Smooth muscle cell (in vitro differentiated cells): ENCODE data around the gene RAD51B. TPM values are rescaled to one million over a fixed set of nuclear protein-coding genes. Genes with fewer than 3 reads are reported as not detected.
A peak's percentile ranks its signal among the peaks of the same experiment; 100 is the strongest.

Experiments
- DNase-seq: peaks from one replicate; lab custom pipeline; 2025; ENCODE audit not compliant: unreplicated experiment; lab: John Stamatoyannopoulos, UW
- H2AFZ ChIP-seq: fragments of 200-600 bp; sonication (generic); 2 replicates; pipeline ENCODE4 v1.6.0; 2016; ENCODE audit warnings: antibody characterized with exemption, low read depth, mild to moderate bottlenecking
- H3F3A ChIP-seq: fragments of 200-600 bp; sonication (generic); 2 replicates; pipeline ENCODE4 v1.6.0; 2017; ENCODE audit warnings: antibody characterized with exemption, low read depth
- H3K27ac ChIP-seq: fragments of 200-600 bp; sonication (generic); 2 replicates; pipeline ENCODE4 v1.5.1; 2016; ENCODE audit warnings: low read depth, mild to moderate bottlenecking
- H3K27me3 ChIP-seq: fragments of 200-600 bp; sonication (generic); 2 replicates; pipeline ENCODE4 v1.6.1; 2016; ENCODE audit warnings: low read depth, mild to moderate bottlenecking
- H3K36me3 ChIP-seq: fragments of 200-600 bp; sonication (generic); 2 replicates; pipeline ENCODE4 v1.5.1; 2016; ENCODE audit warnings: low read depth
- H3K4me1 ChIP-seq: fragments of 200-600 bp; sonication (generic); 2 replicates; pipeline ENCODE4 v1.5.1; 2016; ENCODE audit warnings: low read depth
- H3K4me2 ChIP-seq: fragments of 200-600 bp; sonication (generic); 2 replicates; pipeline ENCODE4 v1.6.0; 2016; ENCODE audit warnings: mild to moderate bottlenecking
- H3K4me3 ChIP-seq: fragments of 200-600 bp; sonication (generic); 2 replicates; pipeline ENCODE4 v1.5.1; 2016; ENCODE audit warnings: mild to moderate bottlenecking
- H3K79me2 ChIP-seq: fragments of 200-600 bp; sonication (generic); 2 replicates; pipeline ENCODE4 v1.6.0; 2016; ENCODE audit warnings: low read depth, mild to moderate bottlenecking
- H3K9ac ChIP-seq: fragments of 200-600 bp; sonication (generic); 2 replicates; pipeline ENCODE4 v1.6.0; 2016; ENCODE audit warnings: low read depth
- H3K9me3 ChIP-seq: fragments of 200-600 bp; sonication (generic); replicated peaks from 2 replicates; pipeline ENCODE4 v1.5.1; 2016; ENCODE audit warnings: low read depth
- H4K20me1 ChIP-seq: fragments of 200-600 bp; sonication (generic); 2 replicates; pipeline ENCODE4 v1.6.0; 2016; ENCODE audit warnings: low read depth
- WGBS: methylation state at CpG from one replicate; pipeline ENCODE4 v1.1.7; 2016; ENCODE audit warnings: low lambda C conversion rate; 5-methylcytosine and 5-hydroxymethylcytosine counted together
- polyA plus RNA-seq: library from polyadenylated mRNA; unstranded; fragments of >200 nt; fragmentation: Nextera tagmentation; extraction: Ambion mirVana; gene quantifications from 2 replicates; pipeline ENCODE4 v1.2.1, GENCODE V29; 2016
- total RNA-seq: library from RNA; depleted of rRNA; stranded (reverse); fragments of >200 nt; gene quantifications from 2 replicates; pipeline ENCODE4 v1.2.3, GENCODE V29; 2014
- TF ChIP-seq, protein P1 (sequence below): fragments of 200-600 bp; sonication (generic); IDR thresholded peaks from 2 replicates; pipeline ENCODE4 v1.5.1; 2017; ENCODE audit warnings: borderline replicate concordance, mild to moderate bottlenecking, antibody characterized with exemption; ENCODE audit not compliant: insufficient read depth, poor library complexity, severe bottlenecking

Gene RAD51B
- total and polyA plus RNA-seq, 2 experiments from 2014 or later: 4.6 to 5.3 TPM

- Histone ChIP-seq H3K4me1 (peaks cover 27% of the 10 kb centered on the region), H3F3A (peaks cover 37% of the 10 kb centered on the region), H3K9ac (no peak overlapping the region), H3K79me2 (no peaks in the 10 kb centered on the region), H3K9me3 (no peaks in the 10 kb centered on the region), H3K36me3 (no peaks in the 10 kb centered on the region), H4K20me1 (no peaks in the 10 kb centered on the region), H3K4me3 (no peak overlapping the region), H3K27ac (peak overlapping the region; percentile 98), H3K4me2 (no peak overlapping the region), H3K27me3 (no peaks in the 10 kb centered on the region), H2AFZ (peak overlapping the region; percentile 51)
- no peak for DNase-seq
- 47% methylated on average over 9 of the region's 9 CpGs for WGBS
- TF ChIP-seq, protein P1, sequence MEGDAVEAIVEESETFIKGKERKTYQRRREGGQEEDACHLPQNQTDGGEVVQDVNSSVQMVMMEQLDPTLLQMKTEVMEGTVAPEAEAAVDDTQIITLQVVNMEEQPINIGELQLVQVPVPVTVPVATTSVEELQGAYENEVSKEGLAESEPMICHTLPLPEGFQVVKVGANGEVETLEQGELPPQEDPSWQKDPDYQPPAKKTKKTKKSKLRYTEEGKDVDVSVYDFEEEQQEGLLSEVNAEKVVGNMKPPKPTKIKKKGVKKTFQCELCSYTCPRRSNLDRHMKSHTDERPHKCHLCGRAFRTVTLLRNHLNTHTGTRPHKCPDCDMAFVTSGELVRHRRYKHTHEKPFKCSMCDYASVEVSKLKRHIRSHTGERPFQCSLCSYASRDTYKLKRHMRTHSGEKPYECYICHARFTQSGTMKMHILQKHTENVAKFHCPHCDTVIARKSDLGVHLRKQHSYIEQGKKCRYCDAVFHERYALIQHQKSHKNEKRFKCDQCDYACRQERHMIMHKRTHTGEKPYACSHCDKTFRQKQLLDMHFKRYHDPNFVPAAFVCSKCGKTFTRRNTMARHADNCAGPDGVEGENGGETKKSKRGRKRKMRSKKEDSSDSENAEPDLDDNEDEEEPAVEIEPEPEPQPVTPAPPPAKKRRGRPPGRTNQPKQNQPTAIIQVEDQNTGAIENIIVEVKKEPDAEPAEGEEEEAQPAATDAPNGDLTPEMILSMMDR: no peak
Measured at GRCh38 chr14:68680541-68681051, 861.0 kb downstream of the RAD51B start.

DNA sequence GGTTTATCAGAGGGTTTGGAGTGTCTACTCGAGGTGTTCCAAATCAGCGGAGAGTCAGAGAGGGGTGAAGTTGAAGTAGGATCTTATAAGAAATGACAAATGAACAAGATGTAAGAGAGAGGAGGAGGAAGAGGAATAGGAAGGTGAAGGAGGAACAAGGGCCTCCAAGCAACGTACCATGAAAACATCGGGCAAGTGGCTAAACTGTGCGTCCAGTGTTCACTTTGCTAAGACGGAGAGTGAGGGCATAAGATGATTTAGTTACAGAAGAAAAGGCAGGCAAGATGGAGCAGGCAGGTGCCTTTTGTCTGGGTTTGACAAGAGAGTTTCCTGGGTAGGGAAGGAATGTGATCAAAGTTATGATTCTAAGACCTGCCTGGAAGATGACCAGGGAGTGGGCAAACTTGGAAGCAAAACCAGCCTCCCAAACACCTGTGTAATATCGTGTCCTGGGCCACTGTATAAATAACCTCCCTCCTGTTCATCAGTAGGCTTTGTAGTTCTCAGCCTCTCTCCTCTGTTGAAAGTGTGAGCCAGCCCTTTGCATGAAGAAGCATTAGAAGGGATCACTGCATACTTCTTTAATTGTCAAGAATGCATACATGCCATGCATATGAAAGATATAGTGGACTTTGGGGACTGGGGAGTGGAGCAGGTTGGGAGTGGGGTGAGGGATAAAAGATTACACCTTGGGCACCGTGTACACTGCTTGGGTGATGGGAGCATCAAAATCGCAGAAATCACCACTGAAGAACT is 861.9 kb downstream of the RAD51B start:
- H3K4me3 ChIP-seq: no peak overlapping the region
- H3F3A ChIP-seq: peaks cover 43% of the 10 kb centered on the region
- H4K20me1 ChIP-seq: no peaks in the 10 kb centered on the region
- H3K27ac ChIP-seq: peak overlapping the region; percentile 98
- no peaks in the 10 kb centered on the region for H3K27me3 ChIP-seq
- TF ChIP-seq, protein P1: no peak
- peak overlapping the region; percentile 75 for H3K4me2 ChIP-seq
- no peaks in the 10 kb centered on the region for H3K79me2 ChIP-seq
- no peak for DNase-seq
- H3K4me1 ChIP-seq: peaks cover 32% of the 10 kb centered on the region
- WGBS: 91% methylated on average over 9 of the region's 9 CpGs
- H3K36me3 ChIP-seq: no peaks in the 10 kb centered on the region
- no peaks in the 10 kb centered on the region for H3K9me3 ChIP-seq
- H2AFZ ChIP-seq: no peak overlapping the region
- H3K9ac ChIP-seq: no peak overlapping the region

GRCh38 chr14:68682166-68683103 is 862.9 kb downstream of the RAD51B start:
- no peak for DNase-seq
- TF ChIP-seq, protein P1: no peak
- Histone ChIP-seq H3K9me3 (no peaks in the 10 kb centered on the region), H3K4me2 (peak overlapping the region; percentile 75), H4K20me1 (no peaks in the 10 kb centered on the region), H2AFZ (no peak overlapping the region), H3K27me3 (no peaks in the 10 kb centered on the region), H3K36me3 (no peaks in the 10 kb centered on the region), H3K4me3 (peak overlapping the region; percentile 21), H3K9ac (peak overlapping the region; percentile 75), H3K4me1 (peaks cover 32% of the 10 kb centered on the region), H3K27ac (peak overlapping the region; percentile 98), H3K79me2 (no peaks in the 10 kb centered on the region), H3F3A (peaks cover 39% of the 10 kb centered on the region)
- 25% methylated on average over 15 of the region's 15 CpGs for WGBS
